ENCODE results near the gene ANKRD13B. TPM values are rescaled to one million over a fixed set of nuclear protein-coding genes. Genes with fewer than 3 reads are reported as not detected.

ANKRD13B gene
- polyA plus RNA-seq, 2 of the 4 experiments (the other 2 are of a cell fraction), result 4.5 to 17.8 TPM

DNA sequence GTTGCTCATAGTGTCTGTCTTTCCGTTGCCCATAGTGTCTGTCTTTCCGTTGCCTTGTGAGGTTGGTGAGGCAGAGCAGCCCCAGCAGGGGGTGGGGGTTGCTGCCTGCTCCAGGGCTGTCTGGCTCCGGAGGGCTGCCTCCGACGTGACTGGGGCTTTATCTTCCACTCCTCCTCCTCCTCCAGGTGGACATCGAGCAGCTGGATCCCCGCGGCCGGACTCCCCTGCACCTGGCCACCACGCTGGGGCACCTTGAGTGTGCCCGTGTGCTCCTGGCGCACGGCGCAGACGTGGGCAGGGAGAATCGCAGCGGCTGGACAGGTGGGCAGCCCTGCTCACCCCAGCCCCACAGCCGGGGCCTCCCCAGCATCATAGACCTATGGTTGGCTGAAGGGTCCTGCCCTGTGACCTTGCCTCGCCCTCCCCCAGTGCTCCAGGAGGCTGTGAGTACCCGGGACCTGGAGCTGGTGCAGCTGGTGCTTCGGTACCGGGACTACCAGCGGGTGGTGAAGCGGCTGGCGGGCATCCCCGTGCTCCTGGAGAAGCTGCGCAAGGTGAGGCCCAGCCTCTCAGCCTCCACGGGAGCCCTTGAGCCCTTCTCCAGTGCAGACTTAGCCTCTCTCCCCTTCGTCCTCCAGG, 14.7 kb downstream of the ANKRD13B start:
- POLR2A ChIA-PET, result no interaction called here
- no peak for ATAC-seq
- Histone ChIP-seq H3K27ac (no peak overlapping the region), H3K9me3 (no peaks in the 10 kb centered on the region), H3K4me2 (no peak overlapping the region), H3K4me3 (no peak overlapping the region), H3K4me1 (no peaks in the 10 kb centered on the region)
- WGBS (ENCODE audit: missing lambda C conversion rate), result 94% methylated on average over 27 of the region's 29 CpGs
- no peak for FAIRE-seq
- TF ChIP-seq NR3C1 (IDR thresholded peaks at IDR 0.05) (no peak), TP53 (CRISPR knock-in tag; IDR thresholded peaks at IDR 0.05) (no peak), HOXA7 (CRISPR knock-in tag; IDR thresholded peaks at IDR 0.05) (no peak), SMC3 (IDR thresholded peaks at IDR 0.05) (no peak), FOSL2 (IDR thresholded peaks at IDR 0.05) (no peak), FOSL2 (CRISPR knock-in tag; IDR thresholded peaks at IDR 0.05) (no peak), ESRRA (IDR thresholded peaks at IDR 0.05; ENCODE audit: borderline replicate concordance, low read length) (no peak), ZSCAN20 (CRISPR knock-in tag; IDR thresholded peaks at IDR 0.05) (no peak), JUN (IDR thresholded peaks at IDR 0.05) (no peak), KDM1A (IDR thresholded peaks at IDR 0.05; ENCODE audit: low read depth) (no peak), CHD4 (IDR thresholded peaks at IDR 0.05; ENCODE audit: borderline replicate concordance) (no peak), HOXB13 (CRISPR knock-in tag; IDR thresholded peaks at IDR 0.05; ENCODE audit: low read depth) (no peak), ZC3H11A (IDR thresholded peaks at IDR 0.05) (no peak), FOSB (CRISPR knock-in tag; IDR thresholded peaks at IDR 0.05) (no peak), PHF8 (IDR thresholded peaks at IDR 0.05; ENCODE audit: borderline replicate concordance, low read depth) (no peak), MYC (IDR thresholded peaks at IDR 0.05; ENCODE audit: borderline replicate concordance, low read length) (no peak), NPAS2 (CRISPR knock-in tag; IDR thresholded peaks at IDR 0.05; ENCODE audit: borderline replicate concordance) (no peak)
- TF ChIP-seq, protein P1, sequence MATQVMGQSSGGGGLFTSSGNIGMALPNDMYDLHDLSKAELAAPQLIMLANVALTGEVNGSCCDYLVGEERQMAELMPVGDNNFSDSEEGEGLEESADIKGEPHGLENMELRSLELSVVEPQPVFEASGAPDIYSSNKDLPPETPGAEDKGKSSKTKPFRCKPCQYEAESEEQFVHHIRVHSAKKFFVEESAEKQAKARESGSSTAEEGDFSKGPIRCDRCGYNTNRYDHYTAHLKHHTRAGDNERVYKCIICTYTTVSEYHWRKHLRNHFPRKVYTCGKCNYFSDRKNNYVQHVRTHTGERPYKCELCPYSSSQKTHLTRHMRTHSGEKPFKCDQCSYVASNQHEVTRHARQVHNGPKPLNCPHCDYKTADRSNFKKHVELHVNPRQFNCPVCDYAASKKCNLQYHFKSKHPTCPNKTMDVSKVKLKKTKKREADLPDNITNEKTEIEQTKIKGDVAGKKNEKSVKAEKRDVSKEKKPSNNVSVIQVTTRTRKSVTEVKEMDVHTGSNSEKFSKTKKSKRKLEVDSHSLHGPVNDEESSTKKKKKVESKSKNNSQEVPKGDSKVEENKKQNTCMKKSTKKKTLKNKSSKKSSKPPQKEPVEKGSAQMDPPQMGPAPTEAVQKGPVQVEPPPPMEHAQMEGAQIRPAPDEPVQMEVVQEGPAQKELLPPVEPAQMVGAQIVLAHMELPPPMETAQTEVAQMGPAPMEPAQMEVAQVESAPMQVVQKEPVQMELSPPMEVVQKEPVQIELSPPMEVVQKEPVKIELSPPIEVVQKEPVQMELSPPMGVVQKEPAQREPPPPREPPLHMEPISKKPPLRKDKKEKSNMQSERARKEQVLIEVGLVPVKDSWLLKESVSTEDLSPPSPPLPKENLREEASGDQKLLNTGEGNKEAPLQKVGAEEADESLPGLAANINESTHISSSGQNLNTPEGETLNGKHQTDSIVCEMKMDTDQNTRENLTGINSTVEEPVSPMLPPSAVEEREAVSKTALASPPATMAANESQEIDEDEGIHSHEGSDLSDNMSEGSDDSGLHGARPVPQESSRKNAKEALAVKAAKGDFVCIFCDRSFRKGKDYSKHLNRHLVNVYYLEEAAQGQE (IDR thresholded peaks at IDR 0.05), result no peak
- TF ChIP-seq, protein P2, sequence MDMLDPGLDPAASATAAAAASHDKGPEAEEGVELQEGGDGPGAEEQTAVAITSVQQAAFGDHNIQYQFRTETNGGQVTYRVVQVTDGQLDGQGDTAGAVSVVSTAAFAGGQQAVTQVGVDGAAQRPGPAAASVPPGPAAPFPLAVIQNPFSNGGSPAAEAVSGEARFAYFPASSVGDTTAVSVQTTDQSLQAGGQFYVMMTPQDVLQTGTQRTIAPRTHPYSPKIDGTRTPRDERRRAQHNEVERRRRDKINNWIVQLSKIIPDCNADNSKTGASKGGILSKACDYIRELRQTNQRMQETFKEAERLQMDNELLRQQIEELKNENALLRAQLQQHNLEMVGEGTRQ (IDR thresholded peaks at IDR 0.05), result no peak
- DNase-seq (ENCODE audit: low read depth in 1 of 2, low spot score in 1 of 2), result no peak
- CTCF ChIA-PET, result interaction anchor here (2.3 to 23.2 kb wide), 4 partner anchors 10 to 238 kb away, joined by 5 to 447 read pairs (median 200); partner anchors contain the start of genes ABHD15, ANKRD13B and TP53I13

DNA sequence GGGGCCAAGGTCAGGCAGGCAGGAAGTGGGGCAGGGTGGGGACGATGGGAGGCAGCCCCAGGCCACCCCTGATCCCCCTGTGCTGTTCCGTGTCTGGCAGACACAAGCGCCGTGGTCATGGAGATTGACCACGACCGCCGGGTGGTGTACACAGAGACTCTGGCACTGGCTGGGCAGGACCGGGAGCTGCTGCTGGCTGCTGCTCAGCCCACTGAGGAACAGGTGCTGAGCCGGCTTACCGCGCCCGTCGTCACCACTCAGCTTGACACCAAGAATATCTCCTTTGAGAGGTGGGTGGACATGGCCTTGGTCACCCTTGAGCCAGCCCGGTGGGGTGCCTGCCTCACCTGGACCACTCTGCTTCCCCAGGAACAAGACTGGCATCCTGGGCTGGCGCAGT, 16.1 kb downstream of the ANKRD13B start:
- no peaks in the 10 kb centered on the region for H3K9me3 ChIP-seq
- no peak overlapping the region for H3K4me3 ChIP-seq
- peaks cover 6% of the 10 kb centered on the region for H3K4me1 ChIP-seq
- ChIA-PET POLR2A (no interaction called here), CTCF (interaction anchor here (0.8 to 23.2 kb wide), 6 partner anchors 9 to 485 kb away, joined by 3 to 447 read pairs (median 40); partner anchors contain the start of genes ABHD15, ANKRD13B and TP53I13)
- ATAC-seq, result no peak
- H3K4me2 ChIP-seq, result no peak overlapping the region
- no peak for DNase-seq (ENCODE audit: low read depth in 1 of 2, low spot score in 1 of 2)
- FAIRE-seq, result no peak
- H3K27ac ChIP-seq, result no peak overlapping the region
- WGBS (ENCODE audit: missing lambda C conversion rate), result 89% methylated on average over 13 of the region's 15 CpGs
- TF ChIP-seq KDM1A (IDR thresholded peaks at IDR 0.05; ENCODE audit: low read depth) (no peak), HOXA7 (CRISPR knock-in tag; IDR thresholded peaks at IDR 0.05) (no peak), RAD21 (conservative IDR thresholded peaks at IDR 0.05 in 1 of 2, IDR thresholded peaks at IDR 0.05 in 1 of 2) (no peak), BHLHE40 (IDR thresholded peaks at IDR 0.05; ENCODE audit: low read depth, low read length) (no peak), ZSCAN20 (CRISPR knock-in tag; IDR thresholded peaks at IDR 0.05) (no peak), ZNF302 (CRISPR knock-in tag; IDR thresholded peaks at IDR 0.05) (no peak), EP300 (IDR thresholded peaks at IDR 0.05) (no peak), FOXS1 (CRISPR knock-in tag; IDR thresholded peaks at IDR 0.05) (no peak), HOXB5 (CRISPR knock-in tag; IDR thresholded peaks at IDR 0.05) (no peak), SMC3 (IDR thresholded peaks at IDR 0.05) (no peak), CEBPB (IDR thresholded peaks at IDR 0.05) (no peak), RFX5 (IDR thresholded peaks at IDR 0.05) (no peak)
- TF ChIP-seq, protein P3, sequence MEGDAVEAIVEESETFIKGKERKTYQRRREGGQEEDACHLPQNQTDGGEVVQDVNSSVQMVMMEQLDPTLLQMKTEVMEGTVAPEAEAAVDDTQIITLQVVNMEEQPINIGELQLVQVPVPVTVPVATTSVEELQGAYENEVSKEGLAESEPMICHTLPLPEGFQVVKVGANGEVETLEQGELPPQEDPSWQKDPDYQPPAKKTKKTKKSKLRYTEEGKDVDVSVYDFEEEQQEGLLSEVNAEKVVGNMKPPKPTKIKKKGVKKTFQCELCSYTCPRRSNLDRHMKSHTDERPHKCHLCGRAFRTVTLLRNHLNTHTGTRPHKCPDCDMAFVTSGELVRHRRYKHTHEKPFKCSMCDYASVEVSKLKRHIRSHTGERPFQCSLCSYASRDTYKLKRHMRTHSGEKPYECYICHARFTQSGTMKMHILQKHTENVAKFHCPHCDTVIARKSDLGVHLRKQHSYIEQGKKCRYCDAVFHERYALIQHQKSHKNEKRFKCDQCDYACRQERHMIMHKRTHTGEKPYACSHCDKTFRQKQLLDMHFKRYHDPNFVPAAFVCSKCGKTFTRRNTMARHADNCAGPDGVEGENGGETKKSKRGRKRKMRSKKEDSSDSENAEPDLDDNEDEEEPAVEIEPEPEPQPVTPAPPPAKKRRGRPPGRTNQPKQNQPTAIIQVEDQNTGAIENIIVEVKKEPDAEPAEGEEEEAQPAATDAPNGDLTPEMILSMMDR (IDR thresholded peaks at IDR 0.05), result no peak
- TF ChIP-seq, protein P4, sequence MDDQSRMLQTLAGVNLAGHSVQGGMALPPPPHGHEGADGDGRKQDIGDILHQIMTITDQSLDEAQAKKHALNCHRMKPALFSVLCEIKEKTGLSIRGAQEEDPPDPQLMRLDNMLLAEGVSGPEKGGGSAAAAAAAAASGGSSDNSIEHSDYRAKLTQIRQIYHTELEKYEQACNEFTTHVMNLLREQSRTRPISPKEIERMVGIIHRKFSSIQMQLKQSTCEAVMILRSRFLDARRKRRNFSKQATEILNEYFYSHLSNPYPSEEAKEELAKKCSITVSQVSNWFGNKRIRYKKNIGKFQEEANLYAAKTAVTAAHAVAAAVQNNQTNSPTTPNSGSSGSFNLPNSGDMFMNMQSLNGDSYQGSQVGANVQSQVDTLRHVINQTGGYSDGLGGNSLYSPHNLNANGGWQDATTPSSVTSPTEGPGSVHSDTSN (IDR thresholded peaks at IDR 0.05), result no peak
- TF ChIP-seq, protein P5, sequence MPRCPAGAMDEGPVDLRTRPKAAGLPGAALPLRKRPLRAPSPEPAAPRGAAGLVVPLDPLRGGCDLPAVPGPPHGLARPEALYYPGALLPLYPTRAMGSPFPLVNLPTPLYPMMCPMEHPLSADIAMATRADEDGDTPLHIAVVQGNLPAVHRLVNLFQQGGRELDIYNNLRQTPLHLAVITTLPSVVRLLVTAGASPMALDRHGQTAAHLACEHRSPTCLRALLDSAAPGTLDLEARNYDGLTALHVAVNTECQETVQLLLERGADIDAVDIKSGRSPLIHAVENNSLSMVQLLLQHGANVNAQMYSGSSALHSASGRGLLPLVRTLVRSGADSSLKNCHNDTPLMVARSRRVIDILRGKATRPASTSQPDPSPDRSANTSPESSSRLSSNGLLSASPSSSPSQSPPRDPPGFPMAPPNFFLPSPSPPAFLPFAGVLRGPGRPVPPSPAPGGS (IDR thresholded peaks at IDR 0.05), result no peak
